ENCODE measurements around the gene ZNF837. TPM values are rescaled to one million over a fixed set of nuclear protein-coding genes. Genes with fewer than 3 reads are reported as not detected.

Gene ZNF837
- total and polyA plus RNA-seq, 2 of the 13 experiments (the other 11 are each of a cell fraction or from before 2014, with no cell fraction given), result 0.29 to 1.3 TPM

- TF ChIP-seq, protein P1, sequence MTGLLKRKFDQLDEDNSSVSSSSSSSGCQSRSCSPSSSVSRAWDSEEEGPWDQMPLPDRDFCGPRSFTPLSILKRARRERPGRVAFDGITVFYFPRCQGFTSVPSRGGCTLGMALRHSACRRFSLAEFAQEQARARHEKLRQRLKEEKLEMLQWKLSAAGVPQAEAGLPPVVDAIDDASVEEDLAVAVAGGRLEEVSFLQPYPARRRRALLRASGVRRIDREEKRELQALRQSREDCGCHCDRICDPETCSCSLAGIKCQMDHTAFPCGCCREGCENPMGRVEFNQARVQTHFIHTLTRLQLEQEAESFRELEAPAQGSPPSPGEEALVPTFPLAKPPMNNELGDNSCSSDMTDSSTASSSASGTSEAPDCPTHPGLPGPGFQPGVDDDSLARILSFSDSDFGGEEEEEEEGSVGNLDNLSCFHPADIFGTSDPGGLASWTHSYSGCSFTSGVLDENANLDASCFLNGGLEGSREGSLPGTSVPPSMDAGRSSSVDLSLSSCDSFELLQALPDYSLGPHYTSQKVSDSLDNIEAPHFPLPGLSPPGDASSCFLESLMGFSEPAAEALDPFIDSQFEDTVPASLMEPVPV (CRISPR knock-in tag; IDR thresholded peaks at IDR 0.05), result peak; percentile 48
- TF ChIP-seq ZNF737 (CRISPR knock-in tag; IDR thresholded peaks at IDR 0.05; ENCODE audit: borderline replicate concordance), result no peak
- TF ChIP-seq ZNF282 (IDR thresholded peaks at IDR 0.05; ENCODE audit: partially characterized antibody), result no peak
- no peak; the same call in 1 of the 2 replicates for TF ChIP-seq ZNF44 (CRISPR knock-in tag; IDR thresholded peaks at IDR 0.05)
- peak; percentile 97 for TF ChIP-seq POLR2G (IDR thresholded peaks at IDR 0.05; ENCODE audit: low read depth, low read length)
- TF ChIP-seq, protein P2, sequence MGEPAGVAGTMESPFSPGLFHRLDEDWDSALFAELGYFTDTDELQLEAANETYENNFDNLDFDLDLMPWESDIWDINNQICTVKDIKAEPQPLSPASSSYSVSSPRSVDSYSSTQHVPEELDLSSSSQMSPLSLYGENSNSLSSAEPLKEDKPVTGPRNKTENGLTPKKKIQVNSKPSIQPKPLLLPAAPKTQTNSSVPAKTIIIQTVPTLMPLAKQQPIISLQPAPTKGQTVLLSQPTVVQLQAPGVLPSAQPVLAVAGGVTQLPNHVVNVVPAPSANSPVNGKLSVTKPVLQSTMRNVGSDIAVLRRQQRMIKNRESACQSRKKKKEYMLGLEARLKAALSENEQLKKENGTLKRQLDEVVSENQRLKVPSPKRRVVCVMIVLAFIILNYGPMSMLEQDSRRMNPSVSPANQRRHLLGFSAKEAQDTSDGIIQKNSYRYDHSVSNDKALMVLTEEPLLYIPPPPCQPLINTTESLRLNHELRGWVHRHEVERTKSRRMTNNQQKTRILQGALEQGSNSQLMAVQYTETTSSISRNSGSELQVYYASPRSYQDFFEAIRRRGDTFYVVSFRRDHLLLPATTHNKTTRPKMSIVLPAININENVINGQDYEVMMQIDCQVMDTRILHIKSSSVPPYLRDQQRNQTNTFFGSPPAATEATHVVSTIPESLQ (CRISPR knock-in tag; conservative IDR thresholded peaks at IDR 0.05), result no peak
- TF ChIP-seq ZNF101 (CRISPR knock-in tag; IDR thresholded peaks at IDR 0.05; ENCODE audit: borderline replicate concordance, low read depth), result peak; percentile 1
- TF ChIP-seq, protein P3, sequence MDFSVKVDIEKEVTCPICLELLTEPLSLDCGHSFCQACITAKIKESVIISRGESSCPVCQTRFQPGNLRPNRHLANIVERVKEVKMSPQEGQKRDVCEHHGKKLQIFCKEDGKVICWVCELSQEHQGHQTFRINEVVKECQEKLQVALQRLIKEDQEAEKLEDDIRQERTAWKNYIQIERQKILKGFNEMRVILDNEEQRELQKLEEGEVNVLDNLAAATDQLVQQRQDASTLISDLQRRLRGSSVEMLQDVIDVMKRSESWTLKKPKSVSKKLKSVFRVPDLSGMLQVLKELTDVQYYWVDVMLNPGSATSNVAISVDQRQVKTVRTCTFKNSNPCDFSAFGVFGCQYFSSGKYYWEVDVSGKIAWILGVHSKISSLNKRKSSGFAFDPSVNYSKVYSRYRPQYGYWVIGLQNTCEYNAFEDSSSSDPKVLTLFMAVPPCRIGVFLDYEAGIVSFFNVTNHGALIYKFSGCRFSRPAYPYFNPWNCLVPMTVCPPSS (IDR thresholded peaks at IDR 0.05), result no peak
- no peak for TF ChIP-seq NCOA1 (CRISPR knock-in tag; IDR thresholded peaks at IDR 0.05)
- TF ChIP-seq ZNF33A (CRISPR knock-in tag; IDR thresholded peaks at IDR 0.05; ENCODE audit: borderline replicate concordance), result no peak
- TF ChIP-seq, protein P4, sequence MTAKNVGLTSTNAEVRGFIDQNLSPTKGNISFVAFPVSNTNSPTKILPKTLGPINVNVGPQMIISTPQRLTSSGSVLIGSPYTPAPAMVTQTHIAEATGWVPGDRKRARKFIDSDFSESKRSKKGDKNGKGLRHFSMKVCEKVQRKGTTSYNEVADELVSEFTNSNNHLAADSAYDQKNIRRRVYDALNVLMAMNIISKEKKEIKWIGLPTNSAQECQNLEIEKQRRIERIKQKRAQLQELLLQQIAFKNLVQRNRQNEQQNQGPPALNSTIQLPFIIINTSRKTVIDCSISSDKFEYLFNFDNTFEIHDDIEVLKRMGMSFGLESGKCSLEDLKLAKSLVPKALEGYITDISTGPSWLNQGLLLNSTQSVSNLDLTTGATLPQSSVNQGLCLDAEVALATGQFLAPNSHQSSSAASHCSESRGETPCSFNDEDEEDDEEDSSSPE (CRISPR knock-in tag; IDR thresholded peaks at IDR 0.05), result peak; percentile 67
- TF ChIP-seq CCDC6 (CRISPR knock-in tag; IDR thresholded peaks at IDR 0.05), result peak; percentile 36; the same call in 1 of the 2 replicates
- peak; percentile 29; the same call in 1 of the 2 replicates for TF ChIP-seq ISL2 (CRISPR knock-in tag; IDR thresholded peaks at IDR 0.05)
- TF ChIP-seq USF2 (IDR thresholded peaks at IDR 0.05; ENCODE audit: low read depth, low read length), result no peak
- TF ChIP-seq USF2 (CRISPR knock-in tag; IDR thresholded peaks at IDR 0.05; ENCODE audit: borderline replicate concordance), result peak; percentile 40; the same call in 1 of the 2 replicates
- no peak; the same call in 1 of the 2 replicates for TF ChIP-seq ZNF234 (CRISPR knock-in tag; conservative IDR thresholded peaks at IDR 0.05)
- no peak for TF ChIP-seq ZNF253 (CRISPR knock-in tag; IDR thresholded peaks at IDR 0.05; ENCODE audit: borderline replicate concordance)
Observed at GRCh38 chr19:58386576-58387337, 5.9 kb upstream of the ZNF837 start, which contains the start of gene RPS5 (continued).
